Measurements from ENCODE around the gene ARHGAP25. TPM values are rescaled to one million over a fixed set of nuclear protein-coding genes. Genes with fewer than 3 reads are reported as not detected.

Gene ARHGAP25
- total and polyA plus RNA-seq, 9 donors, result 2.6 to 4.2 (median 3.1) TPM

- H3K27me3 ChIP-seq (ENCODE audit: control insufficient read depth, insufficient read depth, low read length), result no peaks in the 10 kb centered on the region
- WGBS (ENCODE audit: insufficient coverage), result 75% methylated on average over 7 of the region's 12 CpGs
- H3K4me1 ChIP-seq (ENCODE audit: control insufficient read depth, insufficient read depth, low read length), result peaks cover 8% of the 10 kb centered on the region
- no peak for DNase-seq
- H3K27ac ChIP-seq (ENCODE audit: low read length), result no peak overlapping the region
- H3K4me3 ChIP-seq (ENCODE audit: low read length), result no peak overlapping the region
- H3K9me3 ChIP-seq (replicated peaks; ENCODE audit: control insufficient read depth, low read depth, low read length), result no peaks in the 10 kb centered on the region
- H3K36me3 ChIP-seq (ENCODE audit: control insufficient read depth, insufficient read depth, low read length), result no peaks in the 10 kb centered on the region
Observed at GRCh38 chr2:68806511-68807109, 72.0 kb downstream of the ARHGAP25 start.

DNA sequence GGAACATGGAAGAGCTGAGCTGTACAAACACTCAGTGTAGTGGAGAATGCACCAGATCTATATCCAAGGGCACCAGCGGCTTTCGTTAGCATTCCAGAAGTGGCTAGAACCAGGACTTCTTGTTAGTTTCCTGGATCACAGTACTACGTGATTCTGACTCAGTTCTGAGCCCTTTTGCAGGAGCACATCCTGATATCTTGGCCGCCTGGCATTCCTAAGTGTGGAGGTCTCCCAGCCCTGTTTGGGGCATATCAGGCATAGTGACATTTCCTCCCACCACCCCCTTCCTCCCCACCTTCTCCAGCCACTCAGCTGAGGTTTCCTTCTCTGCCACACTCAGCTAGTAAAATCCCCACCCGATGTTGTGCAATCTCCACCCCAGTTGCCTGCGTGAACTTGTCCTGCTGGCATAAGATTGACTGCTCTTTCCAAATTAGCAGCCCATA is 73.2 kb downstream of the ARHGAP25 start:
- 70% methylated on average over 6 of the region's 6 CpGs for WGBS (ENCODE audit: insufficient coverage)
- Histone ChIP-seq H3K27me3 (ENCODE audit: control insufficient read depth, insufficient read depth, low read length) (no peaks in the 10 kb centered on the region), H3K4me1 (ENCODE audit: control insufficient read depth, insufficient read depth, low read length) (peaks cover 15% of the 10 kb centered on the region), H3K36me3 (ENCODE audit: control insufficient read depth, insufficient read depth, low read length) (no peaks in the 10 kb centered on the region), H3K9me3 (replicated peaks; ENCODE audit: control insufficient read depth, low read depth, low read length) (no peaks in the 10 kb centered on the region), H3K27ac (ENCODE audit: low read length) (no peak overlapping the region), H3K4me3 (ENCODE audit: low read length) (no peak overlapping the region)
- DNase-seq, result no peak

DNA sequence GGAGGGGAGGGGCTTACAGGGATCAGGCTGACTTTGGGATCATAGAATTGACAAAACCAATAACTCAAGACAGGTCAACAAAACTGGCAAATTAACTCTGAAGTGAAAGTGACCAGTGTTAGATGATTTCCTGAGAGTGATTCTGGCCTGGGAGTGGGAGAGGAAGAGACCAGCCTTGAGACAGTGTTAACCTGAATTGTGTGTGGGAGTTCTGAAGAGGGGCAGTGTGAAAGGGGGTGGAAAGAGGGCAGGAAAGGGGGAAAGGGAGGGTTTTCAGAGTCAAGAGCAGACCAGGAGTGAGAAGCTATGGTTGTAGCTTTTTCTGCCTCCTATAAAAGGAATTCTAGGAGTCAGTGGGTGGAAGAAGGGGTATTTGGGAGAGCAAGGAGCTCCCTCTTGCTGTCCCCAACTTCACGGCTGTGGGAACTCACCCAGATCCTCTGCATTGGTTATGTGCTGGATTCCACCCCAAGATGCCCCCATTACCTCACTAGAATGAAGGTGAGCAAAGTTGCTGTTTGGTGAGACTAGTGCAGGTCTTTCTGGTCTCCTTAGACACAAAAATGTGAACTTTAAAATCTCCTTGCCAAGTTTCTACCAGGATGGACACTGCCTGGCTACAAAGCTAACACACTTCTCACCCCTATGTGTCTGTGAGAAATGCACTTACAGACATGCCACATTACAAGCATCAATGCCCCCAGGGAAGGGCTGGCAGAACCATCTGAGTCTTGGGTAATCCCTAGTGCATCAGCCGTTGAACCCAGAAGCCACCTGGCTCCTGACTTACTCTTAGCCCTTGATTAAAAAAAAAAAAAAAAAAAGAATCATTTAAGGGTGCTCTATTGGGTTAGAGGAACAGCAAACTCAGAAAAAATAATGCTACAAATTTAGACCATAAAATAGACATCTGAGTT is 75.0 kb downstream of the ARHGAP25 start:
- Histone ChIP-seq H3K36me3 (ENCODE audit: control insufficient read depth, insufficient read depth, low read length) (no peaks in the 10 kb centered on the region), H3K27ac (ENCODE audit: low read length) (no peak overlapping the region)

DNA sequence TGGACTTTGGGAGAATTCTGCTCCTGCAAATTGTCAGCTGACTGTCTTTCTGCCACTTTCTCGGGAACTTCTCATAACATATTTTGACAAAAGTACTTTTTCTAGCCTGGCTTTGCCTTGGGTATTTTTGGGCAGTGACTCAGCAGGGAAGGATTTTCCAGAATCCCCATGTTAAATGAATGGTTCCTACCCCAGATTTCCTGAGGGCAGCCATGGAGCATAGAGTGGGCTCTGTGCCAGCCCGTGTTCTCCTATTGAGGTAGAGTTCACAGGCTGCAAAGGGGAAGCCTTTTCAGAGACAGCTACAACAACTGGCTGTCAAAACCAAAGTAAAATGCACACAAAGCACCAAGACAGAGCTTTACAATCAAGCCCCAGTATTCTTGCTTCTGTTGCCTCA is 76.8 kb downstream of the ARHGAP25 start:
- Histone ChIP-seq H3K4me1 (ENCODE audit: control insufficient read depth, insufficient read depth, low read length) (peaks cover 19% of the 10 kb centered on the region), H3K27ac (ENCODE audit: low read length) (no peak overlapping the region), H3K9me3 (replicated peaks; ENCODE audit: control insufficient read depth, low read depth, low read length) (no peaks in the 10 kb centered on the region), H3K4me3 (ENCODE audit: low read length) (no peak overlapping the region), H3K27me3 (ENCODE audit: control insufficient read depth, insufficient read depth, low read length) (no peaks in the 10 kb centered on the region), H3K36me3 (ENCODE audit: control insufficient read depth, insufficient read depth, low read length) (no peaks in the 10 kb centered on the region)
- WGBS (ENCODE audit: insufficient coverage), result 80% methylated on average over 1 of the region's 2 CpGs
- DNase-seq, result peak; percentile 39

More for the DNA sequence above, 75.0 kb downstream of the ARHGAP25 start:
- no peaks in the 10 kb centered on the region for H3K27me3 ChIP-seq (ENCODE audit: control insufficient read depth, insufficient read depth, low read length)
- H3K4me3 ChIP-seq (ENCODE audit: low read length), result no peak overlapping the region
- peaks cover 23% of the 10 kb centered on the region for H3K4me1 ChIP-seq (ENCODE audit: control insufficient read depth, insufficient read depth, low read length)
- no CpG with 5 or more reads among the region's 2 CpGs for WGBS (ENCODE audit: insufficient coverage)
- H3K9me3 ChIP-seq (replicated peaks; ENCODE audit: control insufficient read depth, low read depth, low read length), result no peaks in the 10 kb centered on the region
- no peak for DNase-seq

DNA sequence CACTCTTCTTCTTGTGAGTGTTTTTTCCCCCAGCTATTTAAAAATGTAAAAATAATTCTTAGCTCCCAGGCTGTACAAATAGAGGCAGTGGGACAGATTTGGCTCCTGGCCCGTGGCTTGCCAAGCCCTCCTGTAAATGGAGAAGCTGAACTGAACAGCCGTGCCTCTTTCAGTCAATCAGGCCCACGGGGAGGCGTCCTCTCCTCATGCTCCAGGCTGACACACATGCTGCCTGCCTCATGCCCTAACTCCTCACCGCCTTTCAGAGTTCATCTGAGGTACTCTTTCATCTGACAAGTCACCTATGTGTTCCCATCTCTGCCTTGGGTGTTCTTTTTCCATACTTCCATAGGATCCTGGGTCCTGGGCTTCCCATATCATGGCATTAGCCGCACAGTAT is 77.6 kb downstream of the ARHGAP25 start:
- no peaks in the 10 kb centered on the region for H3K9me3 ChIP-seq (replicated peaks; ENCODE audit: control insufficient read depth, low read depth, low read length)
- no peaks in the 10 kb centered on the region for H3K27me3 ChIP-seq (ENCODE audit: control insufficient read depth, insufficient read depth, low read length)
- no peaks in the 10 kb centered on the region for H3K36me3 ChIP-seq (ENCODE audit: control insufficient read depth, insufficient read depth, low read length)
- peaks cover 19% of the 10 kb centered on the region for H3K4me1 ChIP-seq (ENCODE audit: control insufficient read depth, insufficient read depth, low read length)
- 43% methylated on average over 5 of the region's 6 CpGs for WGBS (ENCODE audit: insufficient coverage)
- peak; percentile 61 for DNase-seq
- no peak overlapping the region for H3K4me3 ChIP-seq (ENCODE audit: low read length)
- no peak overlapping the region for H3K27ac ChIP-seq (ENCODE audit: low read length)

DNA sequence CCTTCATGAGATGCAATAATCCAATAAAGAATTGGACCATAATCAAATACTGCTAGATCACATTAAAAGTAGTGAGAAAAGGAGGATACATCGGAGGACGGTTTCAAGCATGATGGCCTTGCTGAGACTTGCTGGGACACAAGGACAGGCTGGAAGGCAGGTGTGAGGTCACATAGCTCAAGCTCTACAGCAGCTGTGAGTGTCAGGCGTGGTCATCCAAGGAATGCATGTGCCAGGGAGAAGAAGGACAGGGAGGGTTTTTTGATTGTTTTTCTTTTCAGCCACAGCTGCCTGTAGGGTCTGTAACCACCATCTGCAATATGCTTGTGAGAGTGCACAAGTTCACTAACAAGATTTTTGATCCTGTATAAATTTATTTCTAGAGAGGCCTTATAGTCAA is 79.0 kb downstream of the ARHGAP25 start:
- Histone ChIP-seq H3K9me3 (replicated peaks; ENCODE audit: control insufficient read depth, low read depth, low read length) (no peaks in the 10 kb centered on the region), H3K36me3 (ENCODE audit: control insufficient read depth, insufficient read depth, low read length) (no peaks in the 10 kb centered on the region), H3K4me3 (ENCODE audit: low read length) (no peak overlapping the region), H3K27me3 (ENCODE audit: control insufficient read depth, insufficient read depth, low read length) (no peaks in the 10 kb centered on the region), H3K27ac (ENCODE audit: low read length) (no peak overlapping the region), H3K4me1 (ENCODE audit: control insufficient read depth, insufficient read depth, low read length) (peaks cover 19% of the 10 kb centered on the region)
- 78% methylated on average over 2 of the region's 3 CpGs for WGBS (ENCODE audit: insufficient coverage)
- DNase-seq, result peak; percentile 52

GRCh38 chr2:68817306-68817705 is 82.7 kb downstream of the ARHGAP25 start:
- Histone ChIP-seq H3K36me3 (ENCODE audit: control insufficient read depth, insufficient read depth, low read length) (no peaks in the 10 kb centered on the region), H3K4me1 (ENCODE audit: control insufficient read depth, insufficient read depth, low read length) (peaks cover 10% of the 10 kb centered on the region), H3K27ac (ENCODE audit: low read length) (no peak overlapping the region), H3K27me3 (ENCODE audit: control insufficient read depth, insufficient read depth, low read length) (no peaks in the 10 kb centered on the region), H3K4me3 (ENCODE audit: low read length) (no peak overlapping the region), H3K9me3 (replicated peaks; ENCODE audit: control insufficient read depth, low read depth, low read length) (no peaks in the 10 kb centered on the region)
- DNase-seq, result no peak

DNA sequence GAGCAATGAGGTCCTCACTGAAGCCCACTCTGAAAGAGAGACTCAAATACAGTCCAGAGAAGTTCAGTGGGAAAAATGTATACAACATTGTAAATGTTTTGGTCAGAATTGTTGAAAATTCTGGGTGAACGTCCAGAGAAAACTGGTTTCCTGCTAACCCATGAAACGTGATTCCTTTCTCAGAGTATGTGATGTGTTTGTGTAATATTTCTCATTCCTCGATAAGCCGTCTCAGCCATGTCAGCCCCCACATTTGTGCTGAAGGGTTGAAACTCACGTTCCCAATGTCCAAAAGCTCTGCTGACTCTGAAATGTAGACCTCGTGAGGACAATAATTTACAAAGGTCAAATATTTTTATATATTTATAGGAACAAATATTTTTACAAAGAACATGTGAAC is 84.9 kb downstream of the ARHGAP25 start:
- no peak for DNase-seq
- no peaks in the 10 kb centered on the region for H3K4me1 ChIP-seq (ENCODE audit: control insufficient read depth, insufficient read depth, low read length)
- H3K36me3 ChIP-seq (ENCODE audit: control insufficient read depth, insufficient read depth, low read length), result peaks cover 5% of the 10 kb centered on the region
- no CpG with 5 or more reads among the region's 6 CpGs for WGBS (ENCODE audit: insufficient coverage)
- H3K27me3 ChIP-seq (ENCODE audit: control insufficient read depth, insufficient read depth, low read length), result no peaks in the 10 kb centered on the region
- H3K4me3 ChIP-seq (ENCODE audit: low read length), result no peak overlapping the region
- H3K27ac ChIP-seq (ENCODE audit: low read length), result no peak overlapping the region
- no peaks in the 10 kb centered on the region for H3K9me3 ChIP-seq (replicated peaks; ENCODE audit: control insufficient read depth, low read depth, low read length)

- DNase-seq, result no peak
- H3K4me1 ChIP-seq (ENCODE audit: control insufficient read depth, insufficient read depth, low read length), result peaks cover 4% of the 10 kb centered on the region
- H3K9me3 ChIP-seq (replicated peaks; ENCODE audit: control insufficient read depth, low read depth, low read length), result no peaks in the 10 kb centered on the region
- no peaks in the 10 kb centered on the region for H3K27me3 ChIP-seq (ENCODE audit: control insufficient read depth, insufficient read depth, low read length)
- H3K36me3 ChIP-seq (ENCODE audit: control insufficient read depth, insufficient read depth, low read length), result peaks cover 5% of the 10 kb centered on the region
- H3K27ac ChIP-seq (ENCODE audit: low read length), result no peak overlapping the region
- H3K4me3 ChIP-seq (ENCODE audit: low read length), result no peak overlapping the region
- WGBS (ENCODE audit: insufficient coverage), result 83% methylated on average over 5 of the region's 15 CpGs
Observed at GRCh38 chr2:68822207-68822872, 87.7 kb downstream of the ARHGAP25 start.

DNA sequence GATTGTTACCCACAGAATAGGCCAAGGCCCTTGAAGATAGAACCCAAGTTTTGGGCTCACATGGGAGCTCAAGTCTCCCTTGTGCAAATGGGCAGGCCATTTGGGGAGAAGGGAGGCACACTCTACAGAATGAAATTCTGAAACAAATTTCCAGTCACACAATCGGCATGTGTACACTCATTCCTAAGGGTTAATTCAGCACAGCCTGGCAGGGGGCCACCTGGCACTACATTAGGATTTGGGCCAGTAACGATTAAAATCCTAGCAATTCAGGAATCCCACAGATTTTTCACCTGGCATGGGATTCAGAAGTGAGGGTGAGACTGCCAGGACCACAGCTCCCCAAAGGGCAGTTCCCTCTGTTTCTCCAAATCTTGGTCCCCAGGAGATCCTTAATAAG is 90.2 kb downstream of the ARHGAP25 start:
- no peaks in the 10 kb centered on the region for H3K9me3 ChIP-seq (replicated peaks; ENCODE audit: control insufficient read depth, low read depth, low read length)
- H3K4me1 ChIP-seq (ENCODE audit: control insufficient read depth, insufficient read depth, low read length), result peaks cover 28% of the 10 kb centered on the region
- 83% methylated on average over 1 of the region's 2 CpGs for WGBS (ENCODE audit: insufficient coverage)
- no peak overlapping the region for H3K4me3 ChIP-seq (ENCODE audit: low read length)
- no peak overlapping the region for H3K27ac ChIP-seq (ENCODE audit: low read length)
- no peak for DNase-seq
- no peaks in the 10 kb centered on the region for H3K27me3 ChIP-seq (ENCODE audit: control insufficient read depth, insufficient read depth, low read length)
- H3K36me3 ChIP-seq (ENCODE audit: control insufficient read depth, insufficient read depth, low read length), result peaks cover 5% of the 10 kb centered on the region

Data from muscle of leg (tissue), 11 donors.